ENCODE data around the gene ARL3.

ARL3 gene

GRCh38 chr10:102649797-102650654 lies 64.2 kb downstream of the ARL3 start:
- no peak for DNase-seq

GRCh38 chr10:102648889-102649796 lies 65.1 kb downstream of the ARL3 start:
- DNase-seq, result no peak

GRCh38 chr10:102648269-102648888 lies 65.8 kb downstream of the ARL3 start:
- DNase-seq, result no peak

- DNase-seq, result no peak
Measured at GRCh38 chr10:102647443-102648268, 66.5 kb downstream of the ARL3 start.

GRCh38 chr10:102646610-102647442 lies 67.4 kb downstream of the ARL3 start:
- peak; percentile 40 for DNase-seq

GRCh38 chr10:102645741-102646609 lies 68.2 kb downstream of the ARL3 start:
- peak; percentile 94 for DNase-seq

GRCh38 chr10:102645388-102645740 lies 68.8 kb downstream of the ARL3 start:
- peak; percentile 70 for DNase-seq

GRCh38 chr10:102644646-102645387 lies 69.4 kb downstream of the ARL3 start:
- peak; percentile 66 for DNase-seq

- peak; percentile 52 for DNase-seq
Measured at GRCh38 chr10:102644066-102644645, 70.0 kb downstream of the ARL3 start, which contains the start of gene TRIM8. Gene TRIM8, plus strand, starts transcription at chr10:102644479. Its CDS starts 139 bp downstream, at chr10:102644618.

- DNase-seq, result peak; percentile 85
Measured at GRCh38 chr10:102643336-102644065, 70.7 kb downstream of the ARL3 start.

- DNase-seq, result no peak
Measured at GRCh38 chr10:102642736-102643335, 71.4 kb downstream of the ARL3 start.

- peak; percentile 98 for DNase-seq
Measured at GRCh38 chr10:102641880-102642735, 72.1 kb downstream of the ARL3 start.

GRCh38 chr10:102641402-102641801 lies 72.8 kb downstream of the ARL3 start:
- DNase-seq, result no peak

GRCh38 chr10:102639537-102639936 lies 74.7 kb downstream of the ARL3 start:
- no peak for DNase-seq

GRCh38 chr10:102635377-102635776 lies 78.8 kb downstream of the ARL3 start:
- DNase-seq, result no peak

- no peak for DNase-seq
Measured at GRCh38 chr10:102634686-102635085, 79.5 kb downstream of the ARL3 start.

- no peak for DNase-seq
Measured at GRCh38 chr10:102633848-102634247, 80.3 kb downstream of the ARL3 start.

All from fibroblast of skin of scalp (primary cell).